GM19455 (cell line): ENCODE data around the gene HOXC5.
"Not testable (repeated sequence)": the region's sequence is repeated elsewhere in the genome, so short reads cannot be mapped to it uniquely, and the experiment has no call there.

Experiments used
- ATAC-seq: cut with Tn5 transposase; IDR thresholded peaks from one replicate; pipeline ENCODE4 v1.9.1; 2021; ENCODE audit not compliant: unreplicated experiment

HOXC5 gene

GRCh38 chr12:54032086-54032619 is 697 bp upstream of the HOXC5 start:
- no peak for ATAC-seq

- no peak for ATAC-seq
Measured at GRCh38 chr12:54033106-54033979, 493 bp downstream of the HOXC5 start.

- ATAC-seq = no peak
Measured at GRCh38 chr12:54033980-54034784, 1.3 kb downstream of the HOXC5 start.

GRCh38 chr12:54034785-54035310 is 2.0 kb downstream of the HOXC5 start:
- ATAC-seq = no peak

- ATAC-seq = no peak
Measured at GRCh38 chr12:54035568-54036264, 2.9 kb downstream of the HOXC5 start.

- ATAC-seq = no peak
Measured at GRCh38 chr12:54036620-54037359, 3.9 kb downstream of the HOXC5 start.

- ATAC-seq = no peak
Measured at GRCh38 chr12:54037360-54038283, 4.8 kb downstream of the HOXC5 start.

GRCh38 chr12:54038284-54038870 is 5.5 kb downstream of the HOXC5 start:
- ATAC-seq = no peak

- no peak for ATAC-seq
Measured at GRCh38 chr12:54038871-54039414, 6.1 kb downstream of the HOXC5 start.

- ATAC-seq = no peak
Measured at GRCh38 chr12:54039417-54040147, 6.7 kb downstream of the HOXC5 start.

- ATAC-seq = no peak
Measured at GRCh38 chr12:54040148-54040494, 7.3 kb downstream of the HOXC5 start.

- no peak for ATAC-seq
Measured at GRCh38 chr12:54040648-54041047, 7.8 kb downstream of the HOXC5 start.

GRCh38 chr12:54041097-54041690 is 8.3 kb downstream of the HOXC5 start:
- ATAC-seq = no peak

- not testable (repeated sequence) for ATAC-seq
Measured at GRCh38 chr12:54042033-54042432, 9.2 kb downstream of the HOXC5 start.

GRCh38 chr12:54042970-54043853 is 10.4 kb downstream of the HOXC5 start:
- no peak for ATAC-seq

GRCh38 chr12:54044425-54045103 is 11.7 kb downstream of the HOXC5 start:
- ATAC-seq = no peak
